A549 (cell line): ENCODE measurements around the gene CXXC5. TPM values are rescaled to one million over a fixed set of nuclear protein-coding genes. Genes with fewer than 3 reads are reported as not detected.

Experiments
- ATAC-seq, 2 experiments: fragments of 200-7000 bp in 1 of 2; fragments of >200 bp in 1 of 2; cut with Nextera tagmentation in 1 of 2; cut with Tn5 transposase in 1 of 2; 3 replicates each; pipeline versions ENCODE4 v1.8.0 to v1.9.1; 2018 to 2020; ENCODE audit warnings: mild to moderate bottlenecking in 1 of 2, moderate library complexity in 1 of 2
- CTCF ChIA-PET: fragments of 300-600 bp; sonication (Branson Sonifier 250); formaldehyde crosslinking; extraction: SDS; loops from one replicate; lab custom pipeline; 2021; ENCODE audit warnings: antibody characterized with exemption, inconsistent platforms; lab: Yijun Ruan, JAX
- POLR2A ChIA-PET: fragments of 350-600 bp; formaldehyde crosslinking; extraction: SDS; loops from one replicate; lab custom pipeline; 2021; ENCODE audit warnings: antibody characterized with exemption, inconsistent platforms; lab: Yijun Ruan, JAX
- DNase-seq, 2 experiments: peaks; one replicate each; pipeline versions ENCODE4 v3.0.0 to v3.0.0-alpha.2; 2011 to 2016; ENCODE audit warnings: low read depth in 1 of 2, low spot score in 1 of 2
- FAIRE-seq: peaks from 2 replicates; lab custom pipeline; 2011; peaks lifted over from hg19 to GRCh38; lab: Jason Lieb, UNC
- H3K27ac ChIP-seq, 2 experiments: fragments of >200 bp; sonication (Bioruptor Twin); formaldehyde crosslinking; 3 replicates each; pipeline ENCODE4 v1.5.1; 2016 to 2017
- H3K4me1 ChIP-seq: fragments of >200 bp; sonication (Bioruptor Twin); formaldehyde crosslinking; 3 replicates; pipeline ENCODE4 v1.6.1; 2016
- H3K4me2 ChIP-seq: fragments of >200 bp; sonication (Bioruptor Twin); formaldehyde crosslinking; 3 replicates; pipeline ENCODE4 v1.6.1; 2016
- H3K4me3 ChIP-seq: fragments of >200 bp; sonication (Bioruptor Twin); formaldehyde crosslinking; 3 replicates; pipeline ENCODE4 v1.5.1; 2016
- H3K9me3 ChIP-seq: fragments of >200 bp; sonication (Bioruptor Twin); formaldehyde crosslinking; 3 replicates; pipeline ENCODE4 v1.6.1; 2016
- CHD2 ChIP-seq: fragments of 150-350 bp; IDR thresholded peaks from 2 replicates; pipeline ENCODE4 v1.6.1; 2014; ENCODE audit warnings: low read length; ENCODE audit not compliant: partially characterized antibody
- CTCF ChIP-seq: fragments of >200 bp; sonication (Bioruptor Twin); formaldehyde crosslinking; IDR thresholded peaks from 3 replicates; pipeline ENCODE4 v1.5.1; 2016
- ELK1 ChIP-seq: fragments of 150-350 bp; IDR thresholded peaks from 2 replicates; pipeline ENCODE4 v1.6.1; 2014; ENCODE audit warnings: low read depth, mild to moderate bottlenecking, low read length
- HES2 ChIP-seq: fragments of >200 bp; sonication (Bioruptor Twin); formaldehyde crosslinking; IDR thresholded peaks from 2 replicates; pipeline ENCODE4 v1.6.1; 2016
- HOXB13 ChIP-seq: fragments of 250-450 bp; sonication (Bioruptor Pico); IDR thresholded peaks from 2 replicates; pipeline ENCODE4 v1.5.0; 2020; ENCODE audit warnings: low read depth, mild to moderate bottlenecking, moderate library complexity
- NFE2L2 ChIP-seq: fragments of 150-350 bp; conservative IDR thresholded peaks from 2 replicates; pipeline ENCODE4 v1.6.1; 2014; ENCODE audit warnings: low read length
- NR3C1 ChIP-seq: fragments of >200 bp; sonication (Bioruptor Twin); formaldehyde crosslinking; IDR thresholded peaks from 3 replicates; pipeline ENCODE4 v1.6.1; 2017
- PBX3 ChIP-seq: IDR thresholded peaks from 2 replicates; pipeline ENCODE4 v1.6.1; 2012
- POLR2AphosphoS2 ChIP-seq: conservative IDR thresholded peaks from 2 replicates; pipeline ENCODE4 v1.6.1; 2012; ENCODE audit warnings: low read length, improper control_type of control experiment, inconsistent platforms
- RARB ChIP-seq: fragments of 250-450 bp; sonication (Bioruptor Pico); IDR thresholded peaks from 2 replicates; pipeline ENCODE4 v1.8.0; 2021; ENCODE audit warnings: mild to moderate bottlenecking, moderate library complexity
- RCOR1 ChIP-seq: fragments of 150-350 bp; IDR thresholded peaks from 2 replicates; pipeline ENCODE4 v1.6.1; 2014; ENCODE audit warnings: antibody characterized with exemption, low read length, low read depth
- RFX5 ChIP-seq: fragments of 450-650 bp; IDR thresholded peaks from 2 replicates; pipeline ENCODE4 v1.7.1; 2014; ENCODE audit warnings: antibody characterized with exemption, mild to moderate bottlenecking, moderate library complexity
- SREBF2 ChIP-seq: fragments of 450-650 bp; IDR thresholded peaks from 2 replicates; pipeline ENCODE4 v1.6.1; 2014; ENCODE audit warnings: mild to moderate bottlenecking, moderate library complexity
- TFCP2L1 ChIP-seq: fragments of 250-450 bp; sonication (Bioruptor Pico); IDR thresholded peaks from 2 replicates; pipeline ENCODE4 v1.5.0; 2021; ENCODE audit warnings: mild to moderate bottlenecking
- USF2 ChIP-seq: fragments of 450-650 bp; IDR thresholded peaks from 2 replicates; pipeline ENCODE4 v1.6.1; 2014; ENCODE audit warnings: antibody characterized with exemption
- ZFP36 ChIP-seq: fragments of 450-650 bp; IDR thresholded peaks from 2 replicates; pipeline ENCODE4 v1.6.1; 2014; ENCODE audit warnings: borderline replicate concordance; ENCODE audit not compliant: partially characterized antibody
- ZNF302 ChIP-seq: fragments of 250-450 bp; sonication (Bioruptor Pico); IDR thresholded peaks from 2 replicates; pipeline ENCODE4 v1.9.0; 2021; ENCODE audit warnings: inconsistent platforms, mild to moderate bottlenecking, moderate library complexity
- WGBS: methylation state at CpG from one replicate; pipeline ENCODE4 v1.1.6; 2017; ENCODE audit errors: missing lambda C conversion rate; 5-methylcytosine and 5-hydroxymethylcytosine counted together
- polyA plus RNA-seq, 4 experiments: library from polyadenylated mRNA; depleted of rRNA in 3 of 4; stranded (reverse); fragments of >200 nt; fragmentation: RNase III in 1 of 4; extraction: RNeasy Plus Mini Kit Qiagen cat#74134 plus additional on column Dnase treatment in 1 of 4; gene quantifications; 2 replicates in 3 of 4; 3 replicates in 1 of 4; pipeline ENCODE4 v1.2.3, GENCODE V29; 2011 to 2017
- TF ChIP-seq, protein P1 (sequence below): fragments of 250-450 bp; sonication (Bioruptor Pico); IDR thresholded peaks from 2 replicates; pipeline ENCODE4 v1.5.0; 2021; ENCODE audit warnings: mild to moderate bottlenecking, moderate library complexity, borderline replicate concordance
- TF ChIP-seq, protein P2 (sequence below): IDR thresholded peaks from 2 replicates; pipeline ENCODE4 v1.6.1; 2012; ENCODE audit warnings: low read depth, borderline replicate concordance
- TF ChIP-seq, protein P3 (sequence below): fragments of 200-600 bp; sonication (generic); IDR thresholded peaks from 2 replicates; pipeline ENCODE4 v1.6.1; 2016; ENCODE audit warnings: antibody characterized with exemption, mild to moderate bottlenecking, moderate library complexity

The CXXC5 gene
- polyA plus RNA-seq, 2 of the 4 experiments (the other 2 are of a cell fraction), result 18.1 to 32.5 TPM

GRCh38 chr5:139708434-139708861 lies 60.3 kb downstream of the CXXC5 start:
- no peak for FAIRE-seq
- H3K4me3 ChIP-seq, result no peak overlapping the region

More at GRCh38 chr5:139708434-139708861, 60.3 kb downstream of the CXXC5 start:
- Histone ChIP-seq H3K4me2 (no peak overlapping the region), H3K27ac (peak overlapping the region in 1 of 2 experiments; percentile 87; a peak in 2 of 6 replicates), H3K4me1 (peaks cover 19% of the 10 kb centered on the region; the same call in 2 of the 3 replicates), H3K9me3 (no peaks in the 10 kb centered on the region)
- POLR2A ChIA-PET, result no interaction called here
- CTCF ChIA-PET, result interaction anchor here (0.5 to 6.6 kb wide), 5 partner anchors 9 to 75 kb away, joined by 3 to 46 read pairs (median 9); no protein-coding TSS in a partner anchor
- TF ChIP-seq, protein P1, sequence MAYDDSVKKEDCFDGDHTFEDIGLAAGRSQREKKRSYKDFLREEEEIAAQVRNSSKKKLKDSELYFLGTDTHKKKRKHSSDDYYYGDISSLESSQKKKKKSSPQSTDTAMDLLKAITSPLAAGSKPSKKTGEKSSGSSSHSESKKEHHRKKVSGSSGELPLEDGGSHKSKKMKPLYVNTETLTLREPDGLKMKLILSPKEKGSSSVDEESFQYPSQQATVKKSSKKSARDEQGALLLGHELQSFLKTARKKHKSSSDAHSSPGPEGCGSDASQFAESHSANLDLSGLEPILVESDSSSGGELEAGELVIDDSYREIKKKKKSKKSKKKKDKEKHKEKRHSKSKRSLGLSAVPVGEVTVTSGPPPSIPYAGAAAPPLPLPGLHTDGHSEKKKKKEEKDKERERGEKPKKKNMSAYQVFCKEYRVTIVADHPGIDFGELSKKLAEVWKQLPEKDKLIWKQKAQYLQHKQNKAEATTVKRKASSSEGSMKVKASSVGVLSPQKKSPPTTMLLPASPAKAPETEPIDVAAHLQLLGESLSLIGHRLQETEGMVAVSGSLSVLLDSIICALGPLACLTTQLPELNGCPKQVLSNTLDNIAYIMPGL (CRISPR knock-in tag), result no peak
- TF ChIP-seq HOXB13 (CRISPR knock-in tag) (no peak), NFE2L2 (no peak), RCOR1 (no peak), SREBF2 (no peak), TFCP2L1 (no peak), ZNF302 (CRISPR knock-in tag) (no peak), PBX3 (no peak), POLR2AphosphoS2 (no peak), HES2 (no peak), ZFP36 (no peak), NR3C1 (no peak), RARB (CRISPR knock-in tag) (no peak), CHD2 (no peak), RFX5 (no peak), ELK1 (no peak), USF2 (no peak), CTCF (no peak)
- TF ChIP-seq, protein P2, sequence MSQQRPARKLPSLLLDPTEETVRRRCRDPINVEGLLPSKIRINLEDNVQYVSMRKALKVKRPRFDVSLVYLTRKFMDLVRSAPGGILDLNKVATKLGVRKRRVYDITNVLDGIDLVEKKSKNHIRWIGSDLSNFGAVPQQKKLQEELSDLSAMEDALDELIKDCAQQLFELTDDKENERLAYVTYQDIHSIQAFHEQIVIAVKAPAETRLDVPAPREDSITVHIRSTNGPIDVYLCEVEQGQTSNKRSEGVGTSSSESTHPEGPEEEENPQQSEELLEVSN, result no peak
- TF ChIP-seq, protein P3, sequence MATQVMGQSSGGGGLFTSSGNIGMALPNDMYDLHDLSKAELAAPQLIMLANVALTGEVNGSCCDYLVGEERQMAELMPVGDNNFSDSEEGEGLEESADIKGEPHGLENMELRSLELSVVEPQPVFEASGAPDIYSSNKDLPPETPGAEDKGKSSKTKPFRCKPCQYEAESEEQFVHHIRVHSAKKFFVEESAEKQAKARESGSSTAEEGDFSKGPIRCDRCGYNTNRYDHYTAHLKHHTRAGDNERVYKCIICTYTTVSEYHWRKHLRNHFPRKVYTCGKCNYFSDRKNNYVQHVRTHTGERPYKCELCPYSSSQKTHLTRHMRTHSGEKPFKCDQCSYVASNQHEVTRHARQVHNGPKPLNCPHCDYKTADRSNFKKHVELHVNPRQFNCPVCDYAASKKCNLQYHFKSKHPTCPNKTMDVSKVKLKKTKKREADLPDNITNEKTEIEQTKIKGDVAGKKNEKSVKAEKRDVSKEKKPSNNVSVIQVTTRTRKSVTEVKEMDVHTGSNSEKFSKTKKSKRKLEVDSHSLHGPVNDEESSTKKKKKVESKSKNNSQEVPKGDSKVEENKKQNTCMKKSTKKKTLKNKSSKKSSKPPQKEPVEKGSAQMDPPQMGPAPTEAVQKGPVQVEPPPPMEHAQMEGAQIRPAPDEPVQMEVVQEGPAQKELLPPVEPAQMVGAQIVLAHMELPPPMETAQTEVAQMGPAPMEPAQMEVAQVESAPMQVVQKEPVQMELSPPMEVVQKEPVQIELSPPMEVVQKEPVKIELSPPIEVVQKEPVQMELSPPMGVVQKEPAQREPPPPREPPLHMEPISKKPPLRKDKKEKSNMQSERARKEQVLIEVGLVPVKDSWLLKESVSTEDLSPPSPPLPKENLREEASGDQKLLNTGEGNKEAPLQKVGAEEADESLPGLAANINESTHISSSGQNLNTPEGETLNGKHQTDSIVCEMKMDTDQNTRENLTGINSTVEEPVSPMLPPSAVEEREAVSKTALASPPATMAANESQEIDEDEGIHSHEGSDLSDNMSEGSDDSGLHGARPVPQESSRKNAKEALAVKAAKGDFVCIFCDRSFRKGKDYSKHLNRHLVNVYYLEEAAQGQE, result no peak
- ATAC-seq, result no peak
- 89% methylated on average over 4 of the region's 4 CpGs for WGBS
- DNase-seq, result no peak
